Measurements from ENCODE around the gene ATAD3B. TPM values are rescaled to one million over a fixed set of nuclear protein-coding genes. Genes with fewer than 3 reads are reported as not detected.
"Not testable (repeated sequence)": the region's sequence is repeated elsewhere in the genome, so short reads cannot be mapped to it uniquely, and the experiment has no call there.

Gene ATAD3B
- total and polyA plus RNA-seq, 2 of the 13 experiments (the other 11 are each of a cell fraction or from before 2014, with no cell fraction given): 9.6 to 31.1 TPM

DNA sequence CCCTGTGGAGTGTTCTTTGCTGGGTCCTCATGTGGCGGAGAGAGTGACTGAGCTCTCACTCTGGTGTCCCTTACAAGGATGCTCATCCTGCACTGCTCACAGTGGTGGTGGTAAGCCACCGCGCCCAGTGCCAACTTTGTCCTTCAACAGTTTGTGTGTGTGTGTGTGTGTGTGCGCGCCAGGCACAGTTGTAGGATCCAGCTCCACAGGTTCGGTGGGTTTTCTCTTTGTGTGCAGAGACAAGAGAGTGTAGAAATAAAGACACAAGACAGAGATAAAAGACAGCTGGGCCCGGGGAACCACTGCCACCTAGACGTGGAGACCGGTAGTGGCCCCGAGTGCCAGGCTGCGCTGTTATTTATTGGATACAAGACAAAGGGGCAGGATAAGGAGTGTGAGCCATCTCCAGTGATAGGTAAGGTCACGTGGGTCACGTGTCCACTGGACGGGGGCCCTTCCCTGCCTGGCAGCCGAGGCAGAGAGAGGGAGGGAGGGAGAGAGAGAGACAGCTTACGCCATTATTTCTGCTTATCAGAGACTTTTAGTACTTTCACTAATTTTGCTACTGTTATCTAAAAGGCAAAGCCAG, 33.3 kb downstream of the ATAD3B start:
- H3K27ac ChIP-seq (ENCODE audit: extremely low read length, insufficient read depth, low read length); FAIRE-seq; BruUV-seq (replicated peaks); H3K36me3 ChIP-seq (replicated peaks in 1 of 2; ENCODE audit: control insufficient read depth in 1 of 2, insufficient read depth in 2 of 2, low read length in 2 of 2); H3K27me3 ChIP-seq (ENCODE audit: control insufficient read depth in 1 of 2, insufficient read depth in 2 of 2, low read length in 2 of 2); H3K4me1 ChIP-seq (ENCODE audit: insufficient read depth, low read length); H3K79me2 ChIP-seq (ENCODE audit: insufficient read depth, low read length); H3K9me3 ChIP-seq (ENCODE audit: low read length); in situ Hi-C loops (cut with HindIII; ENCODE audit: extremely low pct_ligation_motif_present, low pct_unique_long_range_greater_than_20kb); H4K20me1 ChIP-seq (ENCODE audit: insufficient read depth, low read length); H2AFZ ChIP-seq (ENCODE audit: low read length); CTCF ChIA-PET (ENCODE audit: low intra/inter-chr PET ratio, low total read pairs); intact Hi-C loops (cut with micrococcal nuclease; ENCODE audit: unreplicated experiment); TF ChIP-seq SOX13 (IDR thresholded peaks at IDR 0.05): not testable (repeated sequence)
- DNase-seq (ENCODE audit: low spot score) (peak; percentile 59), ATAC-seq (peak; percentile 72)
- 14% methylated on average over 15 of the region's 16 CpGs for WGBS (ENCODE audit: low lambda C conversion rate)
- POLR2A ChIA-PET: interaction anchor here (0.8 to 3.4 kb wide), 15 partner anchors 62 to 157 kb away, joined by 3 to 40 read pairs (median 4); partner anchors contain the start of genes ANKRD65, AURKAIP1, CCNL2 and MIB2
- H3K9ac ChIP-seq (ENCODE audit: insufficient read depth, low read depth, low read length): 0 out of 2 replicates have a peak overlapping the region, but pooled peaks have one; percentile 15
- H3K4me2 ChIP-seq (ENCODE audit: low read depth, low read length): peak overlapping the region; percentile 58
- peak overlapping the region in 2 of 3 experiments; percentile 40 to 43; a peak in 3 of 6 replicates for H3K4me3 ChIP-seq (replicated peaks in 1 of 3; ENCODE audit: insufficient read depth in 1 of 3, low read depth in 2 of 3, low read length in 3 of 3)
- peak in 1 of 2 experiments; percentile 24; a peak in 1 of 4 replicates for TF ChIP-seq KLF16 (CRISPR knock-in tag; IDR thresholded peaks at IDR 0.05)
- 0 out of 2 replicates have a peak, but pooled peaks have one; percentile 28 for TF ChIP-seq BORCS8-MEF2B (CRISPR knock-in tag; IDR thresholded peaks at IDR 0.05)
- TF ChIP-seq RAD51 (IDR thresholded peaks at IDR 0.05; ENCODE audit: borderline replicate concordance): peak; percentile 92
- TF ChIP-seq ARID4A (CRISPR knock-in tag; IDR thresholded peaks at IDR 0.05; ENCODE audit: borderline replicate concordance): 0 out of 2 replicates have a peak, but pooled peaks have one; percentile 47
- TF ChIP-seq ZNF614 (CRISPR knock-in tag; IDR thresholded peaks at IDR 0.05; ENCODE audit: borderline replicate concordance): 0 out of 2 replicates have a peak, but pooled peaks have one; percentile 17
- TF ChIP-seq ZFP91 (CRISPR knock-in tag; IDR thresholded peaks at IDR 0.05; ENCODE audit: borderline replicate concordance): peak; percentile 53; the same call in 1 of the 2 replicates
- TF ChIP-seq ARNTL (CRISPR knock-in tag; IDR thresholded peaks at IDR 0.05): peak; percentile 95
- 0 out of 2 replicates have a peak, but pooled peaks have one; percentile 18 for TF ChIP-seq KAT7 (CRISPR knock-in tag; IDR thresholded peaks at IDR 0.05; ENCODE audit: borderline replicate concordance)
- TF ChIP-seq, protein P1, sequence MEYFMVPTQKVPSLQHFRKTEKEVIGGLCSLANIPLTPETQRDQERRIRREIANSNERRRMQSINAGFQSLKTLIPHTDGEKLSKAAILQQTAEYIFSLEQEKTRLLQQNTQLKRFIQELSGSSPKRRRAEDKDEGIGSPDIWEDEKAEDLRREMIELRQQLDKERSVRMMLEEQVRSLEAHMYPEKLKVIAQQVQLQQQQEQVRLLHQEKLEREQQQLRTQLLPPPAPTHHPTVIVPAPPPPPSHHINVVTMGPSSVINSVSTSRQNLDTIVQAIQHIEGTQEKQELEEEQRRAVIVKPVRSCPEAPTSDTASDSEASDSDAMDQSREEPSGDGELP (IDR thresholded peaks at IDR 0.05; ENCODE audit: borderline replicate concordance, low read depth): peak; percentile 70; the same call in 1 of the 2 replicates
- 0 out of 2 replicates have a peak, but pooled peaks have one; percentile 45 for TF ChIP-seq ZNF580 (CRISPR knock-in tag; IDR thresholded peaks at IDR 0.05; ENCODE audit: borderline replicate concordance, low read depth)
- TF ChIP-seq SAP130 (CRISPR knock-in tag; IDR thresholded peaks at IDR 0.05; ENCODE audit: low read depth): peak; percentile 63
- 0 out of 2 replicates have a peak, but pooled peaks have one; percentile 26 for TF ChIP-seq HNF1B (CRISPR knock-in tag; IDR thresholded peaks at IDR 0.05)
- TF ChIP-seq SOX13 (CRISPR knock-in tag; conservative IDR thresholded peaks at IDR 0.05 in 1 of 2, IDR thresholded peaks at IDR 0.05 in 1 of 2): peak in 1 of 2 experiments; percentile 44; a peak in 2 of 4 replicates
